Calu3 (cell line): ENCODE measurements around the gene TMEM69. TPM values are rescaled to one million over a fixed set of nuclear protein-coding genes. Genes with fewer than 3 reads are reported as not detected.

ENCODE experiments used
- BruUV-seq: library from RNA; stranded (reverse); fragments of 400-500 nt; replicated peaks from 2 replicates; lab custom pipeline; 2021; lab: Mats Ljungman, UMichigan
- CTCF ChIA-PET: fragments of 300-600 bp; sonication (Branson Sonifier 250); formaldehyde crosslinking; loops from one replicate; lab custom pipeline; 2022; ENCODE audit warnings: antibody characterized with exemption; lab: Charles Lee
- DNase-seq: peaks from one replicate; pipeline ENCODE4 v3.0.0; 2022
- H3K27ac Mint-ChIP-seq: one replicate; pipeline ENCODE4 v1.8.0; 2022; ENCODE audit warnings: mixed read lengths; ENCODE audit not compliant: unreplicated experiment
- H3K27me3 Mint-ChIP-seq: one replicate; pipeline ENCODE4 v1.8.0; 2022; ENCODE audit warnings: mixed read lengths; ENCODE audit not compliant: unreplicated experiment
- H3K36me3 Mint-ChIP-seq: one replicate; pipeline ENCODE4 v1.8.0; 2022; ENCODE audit warnings: mild to moderate bottlenecking, moderate library complexity, mixed read lengths; ENCODE audit not compliant: insufficient read depth, unreplicated experiment
- H3K4me1 Mint-ChIP-seq: one replicate; pipeline ENCODE4 v1.8.0; 2022; ENCODE audit warnings: mild to moderate bottlenecking, low read depth, mixed read lengths; ENCODE audit not compliant: unreplicated experiment
- H3K4me3 Mint-ChIP-seq: one replicate; pipeline ENCODE4 v1.8.0; 2022; ENCODE audit warnings: mild to moderate bottlenecking, low read depth, moderate library complexity, mixed read lengths; ENCODE audit not compliant: unreplicated experiment
- H3K9me3 Mint-ChIP-seq: one replicate; pipeline ENCODE4 v1.8.0; 2022; ENCODE audit warnings: low read depth, mixed read lengths; ENCODE audit not compliant: unreplicated experiment
- CTCF ChIP-seq: fragments of 200-600 bp; IDR thresholded peaks from one replicate; pipeline ENCODE4 v1.8.0; 2022; ENCODE audit warnings: antibody characterized with exemption; ENCODE audit not compliant: unreplicated experiment
- intact Hi-C: fragments of 100-400 bp; cut with micrococcal nuclease; formaldehyde crosslinking; loops from one replicate; pipeline ENCODE4 v1.10.0; 2022; ENCODE audit not compliant: unreplicated experiment
- total RNA-seq: library from RNA; stranded (reverse); gene quantifications from 2 replicates; pipeline ENCODE4 v1.2.3, GENCODE V29; 2022

The TMEM69 gene
- total RNA-seq, 1 experiment from 2014 or later, result 31.7 TPM

- H3K27me3 Mint-ChIP-seq, result no peaks in the 10 kb centered on the region
- CTCF ChIA-PET, result interaction anchor here (0.7 kb wide), 1 partner anchor 35 kb away, joined by 3 read pairs; no protein-coding TSS in a partner anchor
- no peaks in the 10 kb centered on the region for H3K9me3 Mint-ChIP-seq
- H3K4me1 Mint-ChIP-seq, result peaks cover 38% of the 10 kb centered on the region
- intact Hi-C loops, result no loop called here
- DNase-seq, result peak; percentile 4
- H3K36me3 Mint-ChIP-seq, result peaks cover 2% of the 10 kb centered on the region
- BruUV-seq, result no TSS peak
- no peak for TF ChIP-seq CTCF
- H3K4me3 Mint-ChIP-seq, result no peak overlapping the region
- peak overlapping the region; percentile 17 for H3K27ac Mint-ChIP-seq
These were observed 8.9 kb upstream of the TMEM69 start for GRCh38 chr1:45679123-45679522.

DNA sequence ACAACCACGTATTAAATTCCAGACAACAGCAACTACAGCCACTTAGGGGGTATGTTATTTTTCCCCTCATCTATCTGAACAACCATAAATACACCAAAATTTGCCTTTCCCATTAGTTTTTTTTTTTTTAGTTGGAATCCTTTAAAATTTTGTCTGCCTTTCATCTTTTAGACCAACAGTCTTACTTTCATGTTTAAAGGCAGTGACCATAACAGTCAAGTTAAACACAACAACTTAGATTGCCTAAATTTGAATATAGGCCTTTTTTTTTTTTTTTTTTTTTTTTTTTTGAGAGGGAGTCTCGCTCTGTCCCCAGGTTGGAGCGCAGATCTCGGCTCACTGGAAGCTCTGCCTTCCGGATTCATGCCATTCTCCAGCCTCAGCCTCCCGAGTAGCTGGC is 5.0 kb upstream of the TMEM69 start:
- no peak for TF ChIP-seq CTCF
- DNase-seq, result no peak
- Mint-ChIP-seq H3K27ac (no peak overlapping the region), H3K4me3 (no peak overlapping the region), H3K9me3 (no peaks in the 10 kb centered on the region), H3K4me1 (peaks cover 33% of the 10 kb centered on the region), H3K27me3 (no peaks in the 10 kb centered on the region), H3K36me3 (peaks cover 40% of the 10 kb centered on the region)
- CTCF ChIA-PET, result no interaction called here
- intact Hi-C loops, result loop anchor here (10.0 kb wide), 1 partner anchor 1642 kb away; no protein-coding TSS in a partner anchor
- no TSS peak for BruUV-seq

DNA sequence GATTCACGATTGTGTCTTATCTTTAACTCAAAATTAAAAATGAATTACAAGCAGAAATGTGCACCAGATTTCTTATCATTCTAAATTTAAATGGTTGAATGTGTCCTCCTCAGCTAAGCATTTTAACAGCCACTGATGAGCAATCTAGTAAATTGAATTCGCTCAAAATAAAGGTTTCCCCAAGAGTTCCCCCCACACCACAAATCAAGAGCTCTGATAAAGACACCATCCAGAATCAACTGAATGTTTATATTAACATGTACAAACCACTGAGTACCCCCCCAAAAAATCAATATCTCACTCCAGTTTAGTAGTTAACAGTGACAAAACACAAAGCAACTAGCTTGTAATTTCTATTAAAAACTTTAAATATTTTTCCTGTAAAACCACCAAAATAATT is 3.6 kb upstream of the TMEM69 start:
- TF ChIP-seq CTCF, result no peak
- BruUV-seq, result TSS peak; percentile 31
- CTCF ChIA-PET, result no interaction called here
- Mint-ChIP-seq H3K9me3 (no peaks in the 10 kb centered on the region), H3K36me3 (peaks cover 52% of the 10 kb centered on the region), H3K4me1 (peaks cover 22% of the 10 kb centered on the region), H3K27me3 (no peaks in the 10 kb centered on the region), H3K27ac (peak overlapping the region; percentile 80), H3K4me3 (peak overlapping the region; percentile 89)
- intact Hi-C loops, result loop anchor here (2.0 to 10.0 kb wide), 2 partner anchors 36 to 1640 kb away; no protein-coding TSS in a partner anchor
- DNase-seq, result no peak

DNA sequence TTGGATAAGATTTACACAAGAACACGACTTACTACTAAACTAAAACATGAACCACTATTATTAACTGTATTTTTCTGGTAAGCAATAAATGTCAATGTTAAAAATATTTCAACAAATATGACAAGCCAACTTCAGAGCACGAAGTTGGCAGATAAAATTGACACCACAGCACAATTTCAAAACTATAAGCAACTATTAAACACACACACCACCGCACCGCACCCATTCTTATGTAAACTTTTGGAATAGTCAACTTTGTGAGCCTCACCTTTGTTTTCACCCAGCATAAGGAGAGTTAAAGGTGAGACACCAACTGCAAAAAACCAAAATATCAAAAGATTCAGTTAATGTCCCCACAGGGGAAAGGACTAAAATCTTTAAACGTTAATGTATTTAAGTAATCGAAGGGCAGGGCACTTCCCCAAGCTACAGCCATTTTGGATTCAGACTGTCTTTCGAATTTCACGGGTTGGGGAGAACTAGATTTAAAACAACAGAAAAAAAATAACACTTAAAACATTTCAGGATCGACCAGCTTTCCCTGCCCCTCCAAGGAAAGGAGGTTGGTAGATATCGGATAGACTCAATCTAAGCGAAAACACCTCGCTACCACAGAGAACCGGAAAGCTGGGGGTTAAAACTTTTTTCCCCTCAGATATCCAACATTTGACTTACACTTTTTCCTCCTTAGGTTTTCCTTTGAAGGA is 2.5 kb upstream of the TMEM69 start:
- intact Hi-C loops, result loop anchor here (2.0 to 10.0 kb wide), 3 partner anchors 37 to 1639 kb away; no protein-coding TSS in a partner anchor
- H3K27ac Mint-ChIP-seq, result peak overlapping the region; percentile 80
- CTCF ChIA-PET, result interaction anchor here (0.6 to 1.3 kb wide), 6 partner anchors 11 to 378 kb away, joined by 3 to 10 read pairs (median 3); no protein-coding TSS in a partner anchor
- H3K9me3 Mint-ChIP-seq, result no peaks in the 10 kb centered on the region
- no peak for TF ChIP-seq CTCF
- H3K27me3 Mint-ChIP-seq, result no peaks in the 10 kb centered on the region
- H3K4me1 Mint-ChIP-seq, result peaks cover 17% of the 10 kb centered on the region
- H3K4me3 Mint-ChIP-seq, result peak overlapping the region; percentile 89
- no TSS peak for BruUV-seq
- peaks cover 53% of the 10 kb centered on the region for H3K36me3 Mint-ChIP-seq
- DNase-seq, result no peak
